Endothelial cell of umbilical vein (primary cell): ENCODE measurements around the gene CELF1.

Experiments
- EZH2 ChIP-seq: IDR thresholded peaks from 2 replicates; pipeline ENCODE4 v1.6.1; 2012; ENCODE audit warnings: borderline replicate concordance, low read depth, mild to moderate bottlenecking, moderate library complexity, low read length, inconsistent platforms; ENCODE audit not compliant: severe bottlenecking
- FOS ChIP-seq: IDR thresholded peaks from 2 replicates; pipeline ENCODE4 v1.6.1; 2011; ENCODE audit warnings: mild to moderate bottlenecking, low read length, moderate library complexity, borderline replicate concordance; ENCODE audit not compliant: insufficient read depth
- POLR2AphosphoS5 ChIP-seq: IDR thresholded peaks from 2 replicates; pipeline ENCODE4 v1.6.1; 2012; ENCODE audit warnings: low read depth, mild to moderate bottlenecking, control low read depth, low read length, moderate library complexity; ENCODE audit not compliant: insufficient read depth
- TF ChIP-seq, protein P1 (sequence below), 2 donors: IDR thresholded peaks; 1 replicate in 1 of 2; 2 replicates in 1 of 2; pipeline ENCODE4 v1.5.1; 2011; ENCODE audit warnings: low read length in 2 of 2, mild to moderate bottlenecking in 2 of 2, moderate library complexity in 2 of 2, control low read depth in 1 of 2, inconsistent platforms in 1 of 2, low read depth in 1 of 2; ENCODE audit not compliant: insufficient read depth in 1 of 2; ENCODE audit errors: extremely low read depth in 1 of 2

DNA sequence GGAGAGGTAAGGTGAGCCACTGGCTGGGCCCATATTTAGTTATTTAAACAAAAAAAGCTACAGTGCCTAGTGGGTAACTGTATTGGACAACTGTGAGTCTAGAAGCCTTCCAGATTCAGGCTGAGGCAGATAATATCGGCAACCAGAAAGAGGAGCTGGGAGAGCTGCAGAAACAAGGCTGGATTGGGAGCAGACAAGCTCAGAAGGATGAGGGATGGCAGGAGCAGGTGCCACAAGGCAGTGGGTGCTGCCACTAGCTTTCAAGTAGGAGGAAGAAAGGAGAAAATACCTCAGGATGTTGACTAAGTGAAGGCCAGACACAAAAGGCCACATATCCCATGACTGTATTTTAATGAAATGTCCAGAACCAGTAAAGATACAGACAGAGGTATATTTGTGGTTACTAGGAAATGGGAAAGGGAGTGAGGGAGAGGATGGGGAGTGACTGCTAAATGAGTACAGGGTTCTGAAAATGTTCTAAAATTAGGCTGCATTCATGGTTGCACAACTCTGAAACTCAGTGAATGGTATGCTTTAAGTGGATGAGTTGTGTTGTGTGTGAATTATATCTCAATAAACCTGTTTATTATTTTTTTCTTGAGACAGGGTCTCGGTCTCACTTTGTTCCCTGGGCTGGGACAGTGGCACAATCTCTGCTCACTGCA, 92.2 kb downstream of the CELF1 start:
- TF ChIP-seq, protein P1, sequence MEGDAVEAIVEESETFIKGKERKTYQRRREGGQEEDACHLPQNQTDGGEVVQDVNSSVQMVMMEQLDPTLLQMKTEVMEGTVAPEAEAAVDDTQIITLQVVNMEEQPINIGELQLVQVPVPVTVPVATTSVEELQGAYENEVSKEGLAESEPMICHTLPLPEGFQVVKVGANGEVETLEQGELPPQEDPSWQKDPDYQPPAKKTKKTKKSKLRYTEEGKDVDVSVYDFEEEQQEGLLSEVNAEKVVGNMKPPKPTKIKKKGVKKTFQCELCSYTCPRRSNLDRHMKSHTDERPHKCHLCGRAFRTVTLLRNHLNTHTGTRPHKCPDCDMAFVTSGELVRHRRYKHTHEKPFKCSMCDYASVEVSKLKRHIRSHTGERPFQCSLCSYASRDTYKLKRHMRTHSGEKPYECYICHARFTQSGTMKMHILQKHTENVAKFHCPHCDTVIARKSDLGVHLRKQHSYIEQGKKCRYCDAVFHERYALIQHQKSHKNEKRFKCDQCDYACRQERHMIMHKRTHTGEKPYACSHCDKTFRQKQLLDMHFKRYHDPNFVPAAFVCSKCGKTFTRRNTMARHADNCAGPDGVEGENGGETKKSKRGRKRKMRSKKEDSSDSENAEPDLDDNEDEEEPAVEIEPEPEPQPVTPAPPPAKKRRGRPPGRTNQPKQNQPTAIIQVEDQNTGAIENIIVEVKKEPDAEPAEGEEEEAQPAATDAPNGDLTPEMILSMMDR (IDR thresholded peaks at IDR 0.05; ENCODE audit: extremely low read depth in 1 of 2, insufficient read depth in 1 of 2, low read depth in 1 of 2, low read length in 2 of 2), result no peak
- TF ChIP-seq EZH2 (no peak), POLR2AphosphoS5 (no peak), FOS (no peak)
